Panc1 (cell line): ENCODE measurements around the gene CAPRIN2.

Experiments
- CTCF ChIP-seq: fragments of 450-650 bp; IDR thresholded peaks from 2 replicates; pipeline ENCODE4 v1.5.1; 2017; ENCODE audit warnings: mild to moderate bottlenecking
- SIN3A ChIP-seq: IDR thresholded peaks from 2 replicates; pipeline ENCODE4 v1.6.1; 2012; ENCODE audit warnings: low read depth, mild to moderate bottlenecking, low read length, moderate library complexity, borderline replicate concordance; ENCODE audit not compliant: insufficient read depth
- TCF7L2 ChIP-seq: IDR thresholded peaks from 2 replicates; pipeline ENCODE4 v1.6.1; 2011; ENCODE audit warnings: mild to moderate bottlenecking, low read depth, low read length, inconsistent platforms

- TF ChIP-seq CTCF (no peak), TCF7L2 (no peak), SIN3A (no peak)
Observed at GRCh38 chr12:30706476-30706875, 48.3 kb downstream of the CAPRIN2 start.
